HCT116 (cell line): Measurements from ENCODE around the gene LMNTD2. TPM values are rescaled to one million over a fixed set of nuclear protein-coding genes. Genes with fewer than 3 reads are reported as not detected.
A peak's percentile ranks its signal among the peaks of the same experiment; 100 is the strongest.

Source experiments
- ATAC-seq: fragments of 200-7000 bp; cut with Tn5 transposase; 2 replicates; pipeline ENCODE4 v1.9.1; 2020; ENCODE audit warnings: mild to moderate bottlenecking, moderate library complexity
- BruUV-seq: library from RNA; stranded (reverse); fragments of 400-500 nt; replicated peaks from 2 replicates; lab custom pipeline; 2021; lab: Mats Ljungman, UMichigan
- CTCF ChIA-PET: fragments of 300-600 bp; sonication (Branson Sonifier 250); formaldehyde crosslinking; loops from one replicate; lab custom pipeline; 2021; ENCODE audit warnings: antibody characterized with exemption; lab: Charles Lee
- POLR2A ChIA-PET: fragments of 300-600, 350-600 bp; sonication (Branson Sonifier 250); formaldehyde crosslinking; loops from one replicate; lab custom pipeline; 2021; ENCODE audit warnings: antibody characterized with exemption; lab: Charles Lee
- RAD21 ChIA-PET, 2 experiments: fragments of 300-600 bp; sonication (Branson Sonifier 250); formaldehyde crosslinking; loops; one replicate each; lab custom pipeline; 2023; ENCODE audit warnings: low total read pairs in 2 of 2; ENCODE audit not compliant: uncharacterized antibody in 2 of 2, unreplicated experiment in 2 of 2, low non-redundant PET in 1 of 2; lab: Charles Lee
- DNase-seq: peaks from one replicate; pipeline ENCODE4 v3.0.0-alpha.2; 2010; ENCODE audit warnings: low read depth, low spot score
- H2AFZ ChIP-seq: fragments of 200-600 bp; shearing (Covaris generic), sonication (generic); 2 replicates; pipeline ENCODE4 v1.6.1; 2017; ENCODE audit warnings: low read depth, mixed run types, mixed read lengths, antibody characterized with exemption, low read length; ENCODE audit not compliant: poor library complexity, severe bottlenecking
- H3K27ac ChIP-seq: 2 replicates; pipeline ENCODE4 v1.5.1; 2012; ENCODE audit warnings: low read depth, low read length
- H3K27me3 ChIP-seq: fragments of 200-600 bp; sonication (generic); 2 replicates; pipeline ENCODE4 v1.6.1; 2016; ENCODE audit warnings: mixed run types, low read length, mixed read lengths; ENCODE audit not compliant: insufficient read depth
- H3K36me3 ChIP-seq, 2 experiments: fragments of 200-500 bp in 1 of 2; fragments of 200-600 bp in 1 of 2; sonication (Bioruptor generic) in 1 of 2; sonication (generic) in 1 of 2; 2 replicates each; pipeline versions ENCODE4 v1.5.1 to v1.6.1; 2014 to 2016; ENCODE audit warnings: low read length in 2 of 2, inconsistent platforms in 1 of 2, mixed read lengths in 1 of 2, mixed run types in 1 of 2; ENCODE audit not compliant: insufficient read depth in 2 of 2, control insufficient read depth in 1 of 2
- H3K4me1 ChIP-seq, 2 experiments: fragments of 200-600 bp in 1 of 2; sonication (generic) in 1 of 2; 2 replicates each; pipeline versions ENCODE4 v1.5.1 to v1.6.1; 2012 to 2017; ENCODE audit warnings: low read length in 2 of 2, inconsistent platforms in 1 of 2, mild to moderate bottlenecking in 1 of 2, mixed read lengths in 1 of 2, mixed run types in 1 of 2, moderate library complexity in 1 of 2; ENCODE audit not compliant: insufficient read depth in 2 of 2, control insufficient read depth in 1 of 2
- H3K4me2 ChIP-seq: fragments of 200-600 bp; sonication (generic); 2 replicates; pipeline ENCODE4 v1.6.1; 2017; ENCODE audit warnings: mixed run types, low read length, mixed read lengths
- H3K4me3 ChIP-seq, 2 experiments: fragments of 200-600 bp in 1 of 2; sonication (generic) in 1 of 2; replicated peaks in 1 of 2; 2 replicates each; pipeline ENCODE4 v1.5.1; 2011 to 2016; ENCODE audit warnings: low read length in 2 of 2, control low read depth in 1 of 2, low read depth in 1 of 2, mild to moderate bottlenecking in 1 of 2, mixed read lengths in 1 of 2, mixed run types in 1 of 2
- H3K79me2 ChIP-seq: fragments of 200-600 bp; sonication (generic); 2 replicates; pipeline ENCODE4 v1.6.1; 2017; ENCODE audit warnings: mild to moderate bottlenecking, mixed run types, low read length, moderate library complexity, mixed read lengths; ENCODE audit not compliant: insufficient read depth
- H3K9ac ChIP-seq: fragments of 200-600 bp; sonication (generic); 2 replicates; pipeline ENCODE4 v1.6.1; 2016; ENCODE audit warnings: low read length, mixed read lengths
- H3K9me2 ChIP-seq: fragments of 200-600 bp; sonication (generic), shearing (Covaris generic); 2 replicates; pipeline ENCODE4 v1.6.1; 2017; ENCODE audit warnings: mixed run types, mild to moderate bottlenecking, moderate library complexity; ENCODE audit not compliant: insufficient read depth
- H3K9me3 ChIP-seq, 2 experiments: fragments of 200-500 bp in 1 of 2; fragments of 200-600 bp in 1 of 2; sonication (Bioruptor generic) in 1 of 2; sonication (generic) in 1 of 2; 2 replicates each; pipeline ENCODE4 v1.6.1; 2014 to 2017; ENCODE audit warnings: low read length in 2 of 2, mixed read lengths in 2 of 2, inconsistent platforms in 1 of 2, low read depth in 1 of 2, mild to moderate bottlenecking in 1 of 2, mixed run types in 1 of 2, moderate library complexity in 1 of 2; ENCODE audit not compliant: control insufficient read depth in 1 of 2, insufficient read depth in 1 of 2
- H4K20me1 ChIP-seq: fragments of 200-600 bp; sonication (generic), shearing (Covaris generic); 2 replicates; pipeline ENCODE4 v1.6.1; 2017; ENCODE audit warnings: mixed run types, mild to moderate bottlenecking, moderate library complexity; ENCODE audit not compliant: insufficient read depth
- EZH2 ChIP-seq: fragments of 200-600 bp; sonication (generic); IDR thresholded peaks from 2 replicates; pipeline ENCODE4 v1.6.1; 2017; ENCODE audit warnings: antibody characterized with exemption, mixed run types
- JUND ChIP-seq: IDR thresholded peaks from 2 replicates; pipeline ENCODE4 v1.6.1; 2012
- POLR2A ChIP-seq: IDR thresholded peaks from 2 replicates; pipeline ENCODE4 v1.7.0; 2011; ENCODE audit warnings: borderline replicate concordance; ENCODE audit not compliant: insufficient read depth, insufficient read length; ENCODE audit errors: extremely low read depth
- POLR2AphosphoS5 ChIP-seq: IDR thresholded peaks from 2 replicates; pipeline ENCODE4 v1.6.1; 2011; ENCODE audit warnings: mild to moderate bottlenecking, low read depth, low read length, moderate library complexity
- SIN3A ChIP-seq: IDR thresholded peaks from 2 replicates; pipeline ENCODE4 v1.6.1; 2012; ENCODE audit warnings: low read depth
- TCF7L2 ChIP-seq: IDR thresholded peaks from 2 replicates; pipeline ENCODE4 v1.7.0; 2011; ENCODE audit warnings: borderline replicate concordance, inconsistent platforms; ENCODE audit not compliant: insufficient read depth, insufficient read length; ENCODE audit errors: extremely low read depth
- ZFX ChIP-seq: fragments of 450-650 bp; IDR thresholded peaks from 2 replicates; pipeline ENCODE4 v1.6.1; 2017
- ZNF274 ChIP-seq: fragments of 200-500 bp; sonication (Bioruptor generic); IDR thresholded peaks from 2 replicates; pipeline ENCODE4 v1.6.1; 2014; ENCODE audit warnings: mild to moderate bottlenecking, low read depth, low read length, inconsistent platforms
- intact Hi-C: fragments of 100-400 bp; cut with micrococcal nuclease; formaldehyde crosslinking; loops from 2 replicates; pipeline ENCODE4 v1.10.0; 2022
- total RNA-seq: library from RNA; stranded (reverse); gene quantifications from one replicate; pipeline ENCODE4 v1.2.1, GENCODE V29; 2021; ENCODE audit not compliant: unreplicated experiment
- TF ChIP-seq, protein P1 (sequence below): IDR thresholded peaks from 2 replicates; pipeline ENCODE4 v1.6.1; 2012; ENCODE audit warnings: low read depth
- TF ChIP-seq, protein P2 (sequence below), 3 experiments: fragments of 200-600 bp in 1 of 3; sonication (generic) in 1 of 3; IDR thresholded peaks in 2 of 3; conservative IDR thresholded peaks in 1 of 3; 2 replicates each; pipeline ENCODE4 v1.5.1; 2012 to 2017; ENCODE audit warnings: low read depth in 2 of 3, low read length in 2 of 3, antibody characterized with exemption in 1 of 3, borderline replicate concordance in 1 of 3, control low read depth in 1 of 3, mild to moderate bottlenecking in 1 of 3, mixed read lengths in 1 of 3, mixed run types in 1 of 3, moderate library complexity in 1 of 3; ENCODE audit not compliant: insufficient read depth in 1 of 3
- TF ChIP-seq, protein P3 (sequence below): IDR thresholded peaks from 2 replicates; pipeline ENCODE4 v1.6.1; 2011; ENCODE audit warnings: mild to moderate bottlenecking, low read length, moderate library complexity; ENCODE audit not compliant: insufficient replicate concordance; ENCODE audit errors: extremely low read depth
- TF ChIP-seq, protein P4 (sequence below): IDR thresholded peaks from 2 replicates; pipeline ENCODE4 v1.6.1; 2012

Gene LMNTD2
- total RNA-seq, 1 experiment from 2014 or later, result 9.5 TPM

DNA sequence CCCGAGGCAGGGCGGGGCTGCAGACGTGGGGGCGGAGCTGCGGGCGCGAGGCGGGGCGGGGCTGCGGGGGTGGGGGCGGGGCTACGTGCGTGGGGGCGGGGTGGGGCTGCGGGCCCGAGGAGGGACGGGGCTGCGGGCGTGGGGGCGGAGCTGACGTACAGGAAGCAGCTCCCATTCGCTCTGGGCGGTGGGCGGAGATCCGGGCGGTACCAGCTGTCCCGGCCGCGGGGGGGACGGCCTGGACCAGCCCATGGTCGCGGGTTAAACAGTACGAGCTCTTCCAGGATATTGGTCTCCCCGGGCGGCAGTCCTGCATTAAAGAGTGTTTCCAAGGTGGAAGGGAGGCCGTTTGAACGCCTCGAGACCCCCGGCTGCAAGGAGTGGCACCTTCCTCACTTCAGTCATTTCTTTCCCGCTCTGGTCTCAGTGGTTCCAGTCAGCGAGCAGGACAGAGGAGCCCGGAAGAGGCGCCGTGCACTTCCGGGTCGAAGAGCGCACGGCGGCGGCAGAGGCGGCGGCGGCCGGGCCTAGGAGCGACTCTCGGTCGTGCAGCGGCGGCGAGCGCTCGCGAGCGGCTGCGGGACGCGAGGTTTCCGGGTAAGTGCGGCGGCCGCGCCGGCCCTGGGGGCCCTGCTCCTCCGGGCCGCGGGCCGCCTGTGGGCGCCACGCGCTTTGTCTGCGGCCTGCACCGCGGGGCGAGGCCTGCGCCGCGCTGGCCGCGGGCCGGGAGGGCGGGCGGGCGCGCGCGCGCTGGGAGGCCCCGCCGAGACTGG lies 15.6 kb upstream of the LMNTD2 start, which contains the start of gene PHRF1:
Gene PHRF1 (plus strand): TSS at position 475 of the 773 bp plus-strand sequence. CDS start 5,043 bp downstream, outside the sequence.
- H3K79me2 ChIP-seq, result peaks cover 48% of the 10 kb centered on the region
- CTCF ChIA-PET, result interaction anchor here (0.8 to 1.4 kb wide), 2 partner anchors 21 to 128 kb away, joined by 4 to 5 read pairs; no protein-coding TSS in a partner anchor

More for the DNA sequence above, 15.6 kb upstream of the LMNTD2 start, which contains the start of gene PHRF1:
- peak within 1 kb of the TSS; percentile 90 for H3K27ac ChIP-seq
- no peak within 1 kb of the TSS for H2AFZ ChIP-seq
- DNase-seq, result peak; percentile 88
- BruUV-seq, result no TSS peak
- peaks cover 0 to 8% of the 10 kb centered on the region in 2 experiments; a peak in 1 of 4 replicates for H3K36me3 ChIP-seq
- peaks cover 13 to 34% of the 10 kb centered on the region in 2 experiments for H3K4me1 ChIP-seq
- intact Hi-C loops, result loop anchor here (2.0 kb wide), 1 partner anchor 37 kb away; no protein-coding TSS in a partner anchor
- H3K4me2 ChIP-seq, result peak within 1 kb of the TSS; percentile 98
- no peaks in the 10 kb centered on the region for H3K27me3 ChIP-seq
- TF ChIP-seq, protein P1, sequence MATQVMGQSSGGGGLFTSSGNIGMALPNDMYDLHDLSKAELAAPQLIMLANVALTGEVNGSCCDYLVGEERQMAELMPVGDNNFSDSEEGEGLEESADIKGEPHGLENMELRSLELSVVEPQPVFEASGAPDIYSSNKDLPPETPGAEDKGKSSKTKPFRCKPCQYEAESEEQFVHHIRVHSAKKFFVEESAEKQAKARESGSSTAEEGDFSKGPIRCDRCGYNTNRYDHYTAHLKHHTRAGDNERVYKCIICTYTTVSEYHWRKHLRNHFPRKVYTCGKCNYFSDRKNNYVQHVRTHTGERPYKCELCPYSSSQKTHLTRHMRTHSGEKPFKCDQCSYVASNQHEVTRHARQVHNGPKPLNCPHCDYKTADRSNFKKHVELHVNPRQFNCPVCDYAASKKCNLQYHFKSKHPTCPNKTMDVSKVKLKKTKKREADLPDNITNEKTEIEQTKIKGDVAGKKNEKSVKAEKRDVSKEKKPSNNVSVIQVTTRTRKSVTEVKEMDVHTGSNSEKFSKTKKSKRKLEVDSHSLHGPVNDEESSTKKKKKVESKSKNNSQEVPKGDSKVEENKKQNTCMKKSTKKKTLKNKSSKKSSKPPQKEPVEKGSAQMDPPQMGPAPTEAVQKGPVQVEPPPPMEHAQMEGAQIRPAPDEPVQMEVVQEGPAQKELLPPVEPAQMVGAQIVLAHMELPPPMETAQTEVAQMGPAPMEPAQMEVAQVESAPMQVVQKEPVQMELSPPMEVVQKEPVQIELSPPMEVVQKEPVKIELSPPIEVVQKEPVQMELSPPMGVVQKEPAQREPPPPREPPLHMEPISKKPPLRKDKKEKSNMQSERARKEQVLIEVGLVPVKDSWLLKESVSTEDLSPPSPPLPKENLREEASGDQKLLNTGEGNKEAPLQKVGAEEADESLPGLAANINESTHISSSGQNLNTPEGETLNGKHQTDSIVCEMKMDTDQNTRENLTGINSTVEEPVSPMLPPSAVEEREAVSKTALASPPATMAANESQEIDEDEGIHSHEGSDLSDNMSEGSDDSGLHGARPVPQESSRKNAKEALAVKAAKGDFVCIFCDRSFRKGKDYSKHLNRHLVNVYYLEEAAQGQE, result no peak
- TF ChIP-seq POLR2AphosphoS5 (peak; percentile 85), ZNF274 (no peak), JUND (no peak), EZH2 (no peak), ZFX (peak; percentile 100), TCF7L2 (peak; percentile 21), SIN3A (no peak), POLR2A (peak; percentile 54)
- TF ChIP-seq, protein P2, sequence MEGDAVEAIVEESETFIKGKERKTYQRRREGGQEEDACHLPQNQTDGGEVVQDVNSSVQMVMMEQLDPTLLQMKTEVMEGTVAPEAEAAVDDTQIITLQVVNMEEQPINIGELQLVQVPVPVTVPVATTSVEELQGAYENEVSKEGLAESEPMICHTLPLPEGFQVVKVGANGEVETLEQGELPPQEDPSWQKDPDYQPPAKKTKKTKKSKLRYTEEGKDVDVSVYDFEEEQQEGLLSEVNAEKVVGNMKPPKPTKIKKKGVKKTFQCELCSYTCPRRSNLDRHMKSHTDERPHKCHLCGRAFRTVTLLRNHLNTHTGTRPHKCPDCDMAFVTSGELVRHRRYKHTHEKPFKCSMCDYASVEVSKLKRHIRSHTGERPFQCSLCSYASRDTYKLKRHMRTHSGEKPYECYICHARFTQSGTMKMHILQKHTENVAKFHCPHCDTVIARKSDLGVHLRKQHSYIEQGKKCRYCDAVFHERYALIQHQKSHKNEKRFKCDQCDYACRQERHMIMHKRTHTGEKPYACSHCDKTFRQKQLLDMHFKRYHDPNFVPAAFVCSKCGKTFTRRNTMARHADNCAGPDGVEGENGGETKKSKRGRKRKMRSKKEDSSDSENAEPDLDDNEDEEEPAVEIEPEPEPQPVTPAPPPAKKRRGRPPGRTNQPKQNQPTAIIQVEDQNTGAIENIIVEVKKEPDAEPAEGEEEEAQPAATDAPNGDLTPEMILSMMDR (IDR thresholded peaks at IDR 0.05 in 2 of 3, conservative IDR thresholded peaks at IDR 0.05 in 1 of 3; ENCODE audit: borderline replicate concordance in 1 of 3, insufficient read depth in 1 of 3, low read depth in 2 of 3, low read length in 2 of 3), result no peak
- TF ChIP-seq, protein P3, sequence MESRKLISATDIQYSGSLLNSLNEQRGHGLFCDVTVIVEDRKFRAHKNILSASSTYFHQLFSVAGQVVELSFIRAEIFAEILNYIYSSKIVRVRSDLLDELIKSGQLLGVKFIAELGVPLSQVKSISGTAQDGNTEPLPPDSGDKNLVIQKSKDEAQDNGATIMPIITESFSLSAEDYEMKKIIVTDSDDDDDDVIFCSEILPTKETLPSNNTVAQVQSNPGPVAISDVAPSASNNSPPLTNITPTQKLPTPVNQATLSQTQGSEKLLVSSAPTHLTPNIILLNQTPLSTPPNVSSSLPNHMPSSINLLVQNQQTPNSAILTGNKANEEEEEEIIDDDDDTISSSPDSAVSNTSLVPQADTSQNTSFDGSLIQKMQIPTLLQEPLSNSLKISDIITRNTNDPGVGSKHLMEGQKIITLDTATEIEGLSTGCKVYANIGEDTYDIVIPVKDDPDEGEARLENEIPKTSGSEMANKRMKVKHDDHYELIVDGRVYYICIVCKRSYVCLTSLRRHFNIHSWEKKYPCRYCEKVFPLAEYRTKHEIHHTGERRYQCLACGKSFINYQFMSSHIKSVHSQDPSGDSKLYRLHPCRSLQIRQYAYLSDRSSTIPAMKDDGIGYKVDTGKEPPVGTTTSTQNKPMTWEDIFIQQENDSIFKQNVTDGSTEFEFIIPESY, result no peak
- TF ChIP-seq, protein P4, sequence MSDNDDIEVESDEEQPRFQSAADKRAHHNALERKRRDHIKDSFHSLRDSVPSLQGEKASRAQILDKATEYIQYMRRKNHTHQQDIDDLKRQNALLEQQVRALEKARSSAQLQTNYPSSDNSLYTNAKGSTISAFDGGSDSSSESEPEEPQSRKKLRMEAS, result no peak
- H3K9me3 ChIP-seq, result no peaks in the 10 kb centered on the region
- peak within 1 kb of the TSS; percentile 97 to 99 for H3K4me3 ChIP-seq
- peak; percentile 88 for ATAC-seq
- H3K9me2 ChIP-seq, result no peaks in the 10 kb centered on the region
- no peaks in the 10 kb centered on the region; the same call in 1 of the 2 replicates for H4K20me1 ChIP-seq
- peak within 1 kb of the TSS; percentile 98 for H3K9ac ChIP-seq
- RAD21 ChIA-PET, result interaction anchor here in 1 of 2 experiments (1.1 kb wide), 1 partner anchor 16 kb away, joined by 7 read pairs; no protein-coding TSS in a partner anchor
- POLR2A ChIA-PET, result interaction anchor here (0.7 to 1.1 kb wide), 10 partner anchors 10 to 259 kb away, joined by 3 to 8 read pairs (median 4); partner anchors contain the start of genes DEAF1, HRAS and TMEM80
